Activated effector memory CD4-positive, alpha-beta T cell treated with Interleukin-2 at 50 U/mL for 16 hours (primary cell): Measurements from ENCODE around the gene TRIM17.

Source experiments
- DNase-seq: peaks from one replicate; pipeline ENCODE4 v3.0.0-alpha.2; 2020

Gene TRIM17

GRCh38 chr1:228416217-228416933, at the start of gene TRIM17:
TSS of gene TRIM17 (minus strand) at chr1:228416861. CDS start at chr1:228415072, 1,789 bp downstream.
- peak; percentile 27 for DNase-seq

GRCh38 chr1:228465571-228466146, 49.0 kb upstream of the TRIM17 start:
- DNase-seq, result no peak

- no peak for DNase-seq
These were observed 48.5 kb upstream of the TRIM17 start for GRCh38 chr1:228465141-228465540.

DNA sequence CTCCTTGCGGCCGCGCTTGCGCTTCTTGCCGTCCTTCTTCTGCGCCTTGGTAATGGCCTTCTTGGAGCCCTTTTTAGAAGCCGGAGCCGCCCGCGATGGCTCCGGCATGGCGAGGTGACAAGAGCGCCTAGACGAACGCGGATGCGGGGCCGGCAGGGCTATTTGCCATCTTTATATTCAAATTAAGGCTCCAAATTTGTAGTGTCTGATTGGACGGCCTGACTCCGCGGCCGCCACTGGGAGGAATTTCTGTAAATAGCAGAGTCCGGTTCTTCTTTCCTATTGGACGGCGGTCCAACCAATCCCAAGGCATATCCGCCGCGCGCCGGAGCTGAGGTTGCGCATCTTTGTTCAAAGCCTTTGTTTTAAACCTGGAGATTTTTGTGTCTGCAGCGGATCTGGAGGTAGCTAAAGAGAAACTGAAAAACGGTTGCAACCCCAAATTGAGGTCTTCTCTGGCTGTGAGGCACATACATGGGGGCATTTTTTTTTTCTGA, 47.9 kb upstream of the TRIM17 start:
- peak; percentile 83 for DNase-seq

- peak; percentile 42 for DNase-seq
These were observed 47.1 kb upstream of the TRIM17 start for GRCh38 chr1:228463559-228464455.

DNA sequence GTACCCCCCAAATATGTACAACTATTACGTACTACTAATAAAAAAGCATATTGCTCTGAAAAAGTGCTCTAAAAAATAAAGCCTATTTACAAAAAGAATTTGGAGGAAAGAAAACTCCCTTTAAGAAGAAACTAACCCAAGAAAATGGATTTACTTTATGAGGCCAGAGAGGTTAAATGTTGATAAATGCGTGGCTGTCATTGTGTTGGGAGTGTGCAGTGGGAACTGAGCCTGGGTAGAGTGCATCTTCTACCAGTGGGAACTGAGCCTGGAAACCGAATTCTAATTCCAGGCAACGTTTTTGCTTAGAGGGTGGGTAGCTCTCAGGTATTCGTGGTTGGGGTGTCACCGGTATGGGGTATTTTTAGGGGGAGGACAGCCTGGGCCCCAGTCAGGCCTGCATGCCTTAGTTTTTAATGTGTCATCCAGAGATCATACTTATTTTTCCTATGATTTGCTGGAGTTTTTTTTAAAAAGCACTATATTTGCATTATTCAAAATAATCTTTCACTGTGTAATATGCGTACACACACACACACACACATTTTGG, 46.4 kb upstream of the TRIM17 start:
- no peak for DNase-seq

DNA sequence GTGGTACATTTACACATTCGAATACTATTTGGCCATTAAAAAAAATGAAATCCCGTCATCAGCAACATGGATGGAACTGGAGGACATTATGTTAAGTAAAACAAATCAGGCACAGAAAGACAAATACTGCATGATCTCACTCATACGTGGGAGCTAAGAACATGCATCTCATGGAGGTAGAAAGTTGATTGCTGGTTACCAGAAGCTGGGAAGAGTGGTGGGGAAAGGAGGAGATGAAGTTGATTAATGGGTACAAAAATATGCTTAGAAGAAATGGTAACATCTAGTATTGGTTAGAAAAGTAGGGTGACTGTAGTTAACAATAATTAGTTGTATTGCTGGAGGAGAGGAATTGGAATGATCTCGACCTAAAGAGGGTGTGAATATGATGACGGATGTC, 45.9 kb upstream of the TRIM17 start:
- DNase-seq, result no peak

GRCh38 chr1:228460821-228461220, 44.2 kb upstream of the TRIM17 start:
- no peak for DNase-seq

DNA sequence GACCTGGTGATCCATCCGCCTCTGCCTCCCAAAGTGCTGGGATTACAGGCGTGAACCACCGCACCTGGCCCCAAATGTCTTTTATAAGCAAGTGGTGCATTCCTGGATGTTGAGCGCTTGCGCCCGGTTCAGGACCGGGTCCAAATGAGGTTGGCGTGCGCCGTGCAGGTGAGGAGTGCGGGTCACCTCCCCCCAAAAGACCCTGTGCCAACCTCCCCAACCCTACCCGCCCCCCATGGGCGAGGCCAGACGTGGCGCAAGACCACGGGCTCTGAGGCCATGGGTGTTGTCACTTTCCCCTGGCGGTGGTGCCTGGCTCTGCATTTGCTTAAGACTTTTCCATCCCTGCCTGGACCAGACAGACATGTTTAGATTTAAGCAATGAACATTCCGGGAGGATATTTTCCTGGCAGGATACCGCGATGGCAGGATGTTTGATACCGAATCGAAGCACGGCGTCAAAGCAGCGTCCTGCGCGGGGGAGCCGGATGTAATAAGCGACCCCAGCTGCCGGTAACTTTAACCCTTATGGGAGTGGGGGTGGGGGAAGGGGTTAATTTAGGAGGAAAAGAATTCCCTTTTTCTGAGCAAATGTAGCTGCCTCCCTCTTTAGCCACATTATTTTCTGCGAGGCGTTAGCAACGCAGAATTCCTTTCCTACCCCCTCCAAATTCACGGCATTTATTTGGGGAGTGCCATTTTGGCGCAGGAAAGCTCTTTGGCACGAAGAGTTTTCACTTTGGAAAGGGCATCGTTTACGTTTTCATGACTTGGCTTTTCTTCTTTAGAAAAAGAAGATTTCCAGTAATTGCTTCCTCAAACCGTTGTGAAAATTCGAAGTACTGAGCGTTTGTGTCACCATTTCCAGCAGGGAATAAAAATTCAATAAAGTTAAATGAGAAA, 42.7 kb upstream of the TRIM17 start:
- DNase-seq, result peak; percentile 29

GRCh38 chr1:228457396-228458176, 40.9 kb upstream of the TRIM17 start:
- DNase-seq, result peak; percentile 75

DNA sequence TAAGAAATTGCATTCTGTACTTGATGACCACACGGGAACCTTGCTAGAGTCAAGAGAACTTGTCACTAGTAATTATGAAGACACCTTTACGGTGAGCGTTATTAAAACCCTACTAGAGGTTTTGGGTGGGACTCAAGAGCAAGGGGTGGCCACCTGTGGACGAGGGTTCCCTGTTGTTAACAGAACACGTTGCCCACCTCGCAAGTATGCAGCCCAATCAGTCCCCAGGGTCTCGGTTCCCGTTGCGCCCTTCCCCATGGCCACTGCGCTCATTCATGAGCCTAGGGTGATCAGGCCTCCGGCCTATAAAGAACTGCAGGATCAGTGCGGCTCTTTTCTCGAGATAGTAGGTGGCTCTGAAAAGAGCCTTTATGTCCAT, 40.3 kb upstream of the TRIM17 start:
- DNase-seq, result no peak

DNA sequence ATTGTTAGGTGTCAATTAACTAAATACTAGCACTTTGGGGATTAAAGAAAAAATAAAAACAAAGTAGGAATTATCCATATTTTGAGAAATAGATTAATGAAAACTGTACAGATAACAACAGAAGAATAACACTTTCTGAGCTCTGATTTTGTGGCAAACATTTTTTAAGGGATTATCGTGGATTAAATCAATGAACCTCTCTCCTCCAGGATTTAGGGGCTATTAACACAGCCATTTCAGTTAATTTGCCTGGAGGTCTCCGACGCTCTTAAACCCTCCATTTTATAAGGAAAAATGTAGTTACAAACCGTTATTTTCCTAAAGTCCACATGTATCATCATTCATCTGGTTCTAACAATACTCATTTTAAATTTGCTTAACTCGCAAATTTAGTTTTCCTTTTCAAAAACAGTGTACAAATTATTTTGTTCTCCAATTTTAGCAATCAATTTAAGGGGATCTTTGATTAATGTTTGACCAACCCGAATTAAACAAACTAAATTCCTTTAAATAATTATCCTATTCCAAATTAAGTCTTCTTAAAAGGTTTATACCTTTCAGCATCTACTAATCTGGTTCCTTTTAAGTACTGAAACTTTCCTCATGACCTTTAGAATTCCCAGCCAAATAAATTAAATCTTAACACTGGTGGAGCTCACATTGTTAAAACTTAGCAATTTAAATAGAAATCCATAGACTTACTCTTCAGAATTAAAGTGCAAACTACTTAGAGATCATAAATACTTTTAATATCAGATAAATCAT, 39.8 kb upstream of the TRIM17 start:
- DNase-seq, result no peak

DNA sequence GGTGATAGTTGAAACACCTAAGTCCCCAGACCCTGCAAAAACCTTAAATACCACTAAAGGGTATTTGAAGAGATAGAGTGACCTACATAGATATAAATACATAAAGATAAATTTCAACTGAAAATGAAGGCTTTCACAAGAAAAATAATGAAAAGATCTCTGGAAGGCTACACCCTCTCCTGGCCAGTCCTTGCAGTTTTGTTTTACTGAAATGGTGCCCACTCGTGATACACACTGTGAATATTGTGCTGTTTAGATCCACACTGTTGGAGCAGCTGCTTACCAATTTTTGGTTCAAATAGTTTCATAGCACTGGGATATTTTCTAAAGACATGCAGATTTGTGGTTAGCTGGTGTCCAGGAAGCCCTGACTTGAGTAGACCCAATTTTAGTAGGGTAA, 39.1 kb upstream of the TRIM17 start:
- no peak for DNase-seq

- DNase-seq, result no peak
These were observed 37.6 kb upstream of the TRIM17 start for GRCh38 chr1:228454238-228454637.

DNA sequence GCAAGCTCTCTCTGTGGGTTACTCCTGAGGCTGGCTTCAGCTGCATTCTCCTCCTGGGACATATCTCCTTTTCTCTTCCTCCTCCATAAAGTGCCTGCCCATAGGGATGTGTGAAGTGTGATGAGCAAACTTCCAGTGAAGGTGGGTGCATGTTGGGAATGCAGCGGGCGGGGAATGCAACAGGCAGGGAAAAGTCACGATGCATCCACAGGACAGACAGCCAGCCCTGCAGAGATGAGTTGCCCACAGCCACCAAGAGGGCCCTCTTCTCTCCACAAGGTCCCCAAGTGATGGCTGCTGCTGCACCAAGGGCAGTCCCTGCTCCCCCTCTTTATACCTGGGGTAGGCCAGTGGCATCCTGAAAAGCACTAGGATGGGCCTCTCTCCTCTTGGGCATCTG, 37.0 kb upstream of the TRIM17 start:
- DNase-seq, result no peak

DNA sequence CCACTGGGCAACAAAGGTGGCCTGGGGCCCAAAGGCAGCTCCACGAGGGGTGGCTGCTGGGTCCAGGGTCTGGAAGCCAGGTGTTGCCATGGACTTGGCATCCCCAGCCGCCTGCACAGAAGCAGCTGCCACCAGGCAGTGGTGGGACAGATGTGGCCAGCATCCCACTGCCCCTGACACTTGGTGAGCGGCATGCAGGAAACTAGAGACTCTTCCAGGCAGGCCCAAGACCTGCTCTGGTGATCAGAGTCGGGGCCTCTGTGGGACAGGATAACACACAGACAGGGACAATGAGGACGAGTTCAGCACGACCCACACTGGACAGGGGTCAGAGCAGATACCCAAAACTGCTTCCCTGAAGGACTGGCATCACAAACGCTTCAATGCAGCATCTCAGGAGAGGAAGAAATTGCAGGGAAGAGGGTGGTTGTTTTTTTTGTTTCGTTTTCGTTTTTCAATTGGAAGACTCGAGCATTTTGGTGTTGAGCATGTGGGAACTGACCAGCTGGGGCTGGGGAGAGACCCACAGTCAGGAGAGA, 36.4 kb upstream of the TRIM17 start:
- DNase-seq, result no peak

DNA sequence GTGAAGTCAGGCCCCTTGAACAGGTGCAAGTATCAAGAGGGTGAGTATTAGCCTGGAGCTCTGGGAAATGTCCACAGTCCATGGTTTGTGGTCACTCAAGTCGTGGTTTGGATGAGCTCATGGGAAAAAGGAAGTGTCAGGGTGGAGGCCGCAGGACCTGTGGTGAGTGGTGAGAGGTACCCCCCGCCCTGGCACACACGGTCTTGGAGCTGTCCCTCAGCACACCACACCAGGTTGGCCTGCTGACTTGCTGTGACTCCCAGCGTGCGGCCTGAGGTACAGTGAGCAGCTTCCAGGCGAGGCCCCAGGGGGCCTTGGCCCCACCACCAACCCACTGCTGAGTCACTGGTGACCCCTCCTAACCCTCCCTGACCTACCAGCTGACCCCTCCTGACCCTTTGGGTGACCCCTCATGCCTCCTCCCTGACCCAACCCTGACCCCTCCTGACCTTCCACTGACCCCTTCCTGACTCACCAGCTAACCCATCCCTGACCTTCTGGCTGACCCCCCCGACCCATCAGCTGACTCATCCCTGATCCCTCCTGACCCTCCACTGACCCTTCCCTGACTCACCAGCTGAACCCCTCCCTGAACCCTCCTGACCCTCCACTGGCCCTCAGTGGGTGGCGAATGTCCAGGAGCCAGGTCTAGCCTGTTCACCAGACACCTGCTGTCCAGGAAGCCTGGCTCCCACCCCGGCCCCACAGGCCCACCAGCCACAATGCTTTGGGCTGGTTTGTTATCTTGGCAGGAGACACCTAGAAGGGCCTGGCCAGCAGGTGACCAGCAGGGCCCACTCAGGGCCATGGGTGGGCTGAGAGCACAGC, 35.7 kb upstream of the TRIM17 start:
- DNase-seq, result no peak

- no peak for DNase-seq
These were observed 33.5 kb upstream of the TRIM17 start for GRCh38 chr1:228450200-228450599.

- no peak for DNase-seq
These were observed 31.7 kb upstream of the TRIM17 start for GRCh38 chr1:228448372-228448771.
